Activated T-helper 17 cell treated with anti-CD3 and anti-CD28 coated beads, Interleukin-2, amount 50 U/mL, for 72 hours (primary cell): Measurements from ENCODE around the gene CWC27. TPM values are rescaled to one million over a fixed set of nuclear protein-coding genes. Genes with fewer than 3 reads are reported as not detected.

Experiments
- ATAC-seq: fragments of 150-1000 bp; cut with Tn5 transposase; replicated peaks from 2 replicates; pipeline ENCODE4 v1.10.0; 2021; ENCODE audit warnings: mild to moderate bottlenecking, moderate library complexity
- H3K27ac Mint-ChIP-seq: one replicate; pipeline ENCODE4 v1.8.0; 2022; ENCODE audit warnings: mixed read lengths
- H3K27me3 Mint-ChIP-seq: one replicate; pipeline ENCODE4 v1.8.0; 2022; ENCODE audit warnings: mixed read lengths
- H3K36me3 Mint-ChIP-seq: one replicate; pipeline ENCODE4 v1.8.0; 2022; ENCODE audit warnings: low read depth, mild to moderate bottlenecking, mixed read lengths
- H3K4me1 Mint-ChIP-seq: one replicate; pipeline ENCODE4 v1.8.0; 2022; ENCODE audit warnings: mixed read lengths
- H3K4me3 Mint-ChIP-seq: one replicate; pipeline ENCODE4 v1.8.0; 2022; ENCODE audit warnings: mild to moderate bottlenecking, mixed read lengths
- H3K9me3 Mint-ChIP-seq: one replicate; pipeline ENCODE4 v1.8.0; 2022; ENCODE audit warnings: mixed read lengths
- total RNA-seq, 2 donors: library from RNA; stranded (reverse); gene quantifications; one replicate each; pipeline ENCODE4 v1.2.3, GENCODE V29; 2022

Gene CWC27
- total RNA-seq, 2 donors from 2014 or later: 26.7 to 32.5 TPM

- peaks cover 41% of the 10 kb centered on the region for H3K36me3 Mint-ChIP-seq
- no peaks in the 10 kb centered on the region for H3K27me3 Mint-ChIP-seq
- no peaks in the 10 kb centered on the region for H3K9me3 Mint-ChIP-seq
- H3K27ac Mint-ChIP-seq: peak overlapping the region; percentile 99
- H3K4me1 Mint-ChIP-seq: peaks cover 39% of the 10 kb centered on the region
- peak overlapping the region; percentile 93 for H3K4me3 Mint-ChIP-seq
- ATAC-seq: peak; percentile 8
Measured at GRCh38 chr5:64767959-64768357, 772 bp upstream of the CWC27 start.

- Mint-ChIP-seq H3K9me3 (no peaks in the 10 kb centered on the region), H3K36me3 (peaks cover 27% of the 10 kb centered on the region), H3K4me1 (peaks cover 36% of the 10 kb centered on the region), H3K27me3 (no peaks in the 10 kb centered on the region), H3K27ac (peak overlapping the region; percentile 99), H3K4me3 (peak overlapping the region; percentile 93)
- ATAC-seq: no peak
Measured at GRCh38 chr5:64769855-64770254, 1.1 kb downstream of the CWC27 start.

- Mint-ChIP-seq H3K4me1 (peaks cover 28% of the 10 kb centered on the region), H3K36me3 (peaks cover 28% of the 10 kb centered on the region), H3K9me3 (no peaks in the 10 kb centered on the region), H3K27ac (no peak overlapping the region), H3K27me3 (no peaks in the 10 kb centered on the region), H3K4me3 (no peak overlapping the region)
- no peak for ATAC-seq
Measured at GRCh38 chr5:64771736-64772135, 3.0 kb downstream of the CWC27 start.

GRCh38 chr5:64773533-64773932 is 4.8 kb downstream of the CWC27 start:
- ATAC-seq: no peak
- no peak overlapping the region for H3K27ac Mint-ChIP-seq
- H3K4me1 Mint-ChIP-seq: peaks cover 20% of the 10 kb centered on the region

GRCh38 chr5:64775291-64775690 is 6.6 kb downstream of the CWC27 start:
- peak overlapping the region; percentile 2 for H3K27ac Mint-ChIP-seq
- H3K27me3 Mint-ChIP-seq: no peaks in the 10 kb centered on the region
- H3K4me3 Mint-ChIP-seq: no peak overlapping the region
- peaks cover 42% of the 10 kb centered on the region for H3K36me3 Mint-ChIP-seq
- peaks cover 11% of the 10 kb centered on the region for H3K4me1 Mint-ChIP-seq
- no peak for ATAC-seq
- H3K9me3 Mint-ChIP-seq: no peaks in the 10 kb centered on the region

More at GRCh38 chr5:64773533-64773932, 4.8 kb downstream of the CWC27 start:
- Mint-ChIP-seq H3K4me3 (no peak overlapping the region), H3K36me3 (peaks cover 28% of the 10 kb centered on the region), H3K27me3 (no peaks in the 10 kb centered on the region), H3K9me3 (no peaks in the 10 kb centered on the region)

- Mint-ChIP-seq H3K27ac (no peak overlapping the region), H3K4me1 (no peaks in the 10 kb centered on the region), H3K36me3 (peaks cover 54% of the 10 kb centered on the region), H3K9me3 (no peaks in the 10 kb centered on the region), H3K27me3 (no peaks in the 10 kb centered on the region), H3K4me3 (no peak overlapping the region)
- ATAC-seq: peak; percentile 72
Measured at GRCh38 chr5:64784451-64785025, 15.8 kb downstream of the CWC27 start.

- H3K27ac Mint-ChIP-seq: no peak overlapping the region
- no peaks in the 10 kb centered on the region for H3K9me3 Mint-ChIP-seq
- no peak for ATAC-seq
- no peaks in the 10 kb centered on the region for H3K27me3 Mint-ChIP-seq
- no peaks in the 10 kb centered on the region for H3K4me1 Mint-ChIP-seq
- H3K36me3 Mint-ChIP-seq: peaks cover 63% of the 10 kb centered on the region
- no peak overlapping the region for H3K4me3 Mint-ChIP-seq
Measured at GRCh38 chr5:64786372-64786771, 17.6 kb downstream of the CWC27 start.

GRCh38 chr5:64788156-64788555 is 19.4 kb downstream of the CWC27 start:
- H3K4me1 Mint-ChIP-seq: no peaks in the 10 kb centered on the region
- no peaks in the 10 kb centered on the region for H3K9me3 Mint-ChIP-seq
- H3K4me3 Mint-ChIP-seq: no peak overlapping the region
- ATAC-seq: no peak
- H3K36me3 Mint-ChIP-seq: peaks cover 67% of the 10 kb centered on the region
- no peaks in the 10 kb centered on the region for H3K27me3 Mint-ChIP-seq
- H3K27ac Mint-ChIP-seq: no peak overlapping the region

- Mint-ChIP-seq H3K9me3 (no peaks in the 10 kb centered on the region), H3K27ac (no peak overlapping the region), H3K27me3 (no peaks in the 10 kb centered on the region), H3K4me1 (no peaks in the 10 kb centered on the region), H3K4me3 (no peak overlapping the region), H3K36me3 (peaks cover 73% of the 10 kb centered on the region)
- ATAC-seq: no peak
Measured at GRCh38 chr5:64789457-64789856, 20.7 kb downstream of the CWC27 start.

- no peaks in the 10 kb centered on the region for H3K4me1 Mint-ChIP-seq
- peak; percentile 74 for ATAC-seq
- H3K36me3 Mint-ChIP-seq: peaks cover 75% of the 10 kb centered on the region
- no peaks in the 10 kb centered on the region for H3K27me3 Mint-ChIP-seq
- no peaks in the 10 kb centered on the region for H3K9me3 Mint-ChIP-seq
- no peak overlapping the region for H3K4me3 Mint-ChIP-seq
- H3K27ac Mint-ChIP-seq: peak overlapping the region; percentile 20
Measured at GRCh38 chr5:64790210-64790609, 21.5 kb downstream of the CWC27 start.

GRCh38 chr5:64792469-64792868 is 23.7 kb downstream of the CWC27 start:
- no peaks in the 10 kb centered on the region for H3K27me3 Mint-ChIP-seq
- H3K4me1 Mint-ChIP-seq: no peaks in the 10 kb centered on the region
- H3K9me3 Mint-ChIP-seq: no peaks in the 10 kb centered on the region
- H3K27ac Mint-ChIP-seq: no peak overlapping the region
- peaks cover 68% of the 10 kb centered on the region for H3K36me3 Mint-ChIP-seq
- ATAC-seq: no peak
- H3K4me3 Mint-ChIP-seq: no peak overlapping the region

- Mint-ChIP-seq H3K36me3 (peaks cover 64% of the 10 kb centered on the region), H3K4me3 (no peak overlapping the region), H3K9me3 (no peaks in the 10 kb centered on the region), H3K27me3 (no peaks in the 10 kb centered on the region), H3K4me1 (no peaks in the 10 kb centered on the region), H3K27ac (no peak overlapping the region)
- ATAC-seq: no peak
Measured at GRCh38 chr5:64794053-64794770, 25.5 kb downstream of the CWC27 start.

- H3K27me3 Mint-ChIP-seq: no peaks in the 10 kb centered on the region
- H3K4me1 Mint-ChIP-seq: no peaks in the 10 kb centered on the region
- no peak for ATAC-seq
- H3K27ac Mint-ChIP-seq: no peak overlapping the region
- H3K4me3 Mint-ChIP-seq: no peak overlapping the region
- peaks cover 48% of the 10 kb centered on the region for H3K36me3 Mint-ChIP-seq
- no peaks in the 10 kb centered on the region for H3K9me3 Mint-ChIP-seq
Measured at GRCh38 chr5:64796301-64796700, 27.6 kb downstream of the CWC27 start.

GRCh38 chr5:64800926-64801325 is 32.2 kb downstream of the CWC27 start:
- Mint-ChIP-seq H3K4me3 (no peak overlapping the region), H3K27ac (no peak overlapping the region), H3K36me3 (peaks cover 11% of the 10 kb centered on the region), H3K9me3 (no peaks in the 10 kb centered on the region), H3K27me3 (no peaks in the 10 kb centered on the region), H3K4me1 (no peaks in the 10 kb centered on the region)
- no peak for ATAC-seq

GRCh38 chr5:64806537-64806936 is 37.8 kb downstream of the CWC27 start:
- Mint-ChIP-seq H3K4me1 (no peaks in the 10 kb centered on the region), H3K36me3 (peaks cover 36% of the 10 kb centered on the region)

More at GRCh38 chr5:64806537-64806936, 37.8 kb downstream of the CWC27 start:
- no peak overlapping the region for H3K4me3 Mint-ChIP-seq
- no peaks in the 10 kb centered on the region for H3K27me3 Mint-ChIP-seq
- ATAC-seq: no peak
- H3K27ac Mint-ChIP-seq: no peak overlapping the region
- H3K9me3 Mint-ChIP-seq: no peaks in the 10 kb centered on the region
